Effector memory CD4-positive, alpha-beta T cell (primary cell): ENCODE measurements around the gene PLBD2.

Experiments used
- DNase-seq, 3 donors: peaks; one replicate each; pipeline ENCODE4 v3.0.0-alpha.2; 2020
- H3K27ac ChIP-seq: 2 replicates; pipeline ENCODE4 v1.7.0; 2013; ENCODE audit warnings: mild to moderate bottlenecking, low read length, moderate library complexity; ENCODE audit not compliant: insufficient read depth, poor library complexity, severe bottlenecking
- H3K27me3 ChIP-seq: replicated peaks from 2 replicates; pipeline ENCODE4 v1.7.0; 2013; ENCODE audit warnings: mild to moderate bottlenecking, low read length; ENCODE audit not compliant: insufficient read depth, control insufficient read depth, poor library complexity, severe bottlenecking
- H3K36me3 ChIP-seq: 2 replicates; pipeline ENCODE4 v1.7.0; 2013; ENCODE audit warnings: mild to moderate bottlenecking, low read length, moderate library complexity; ENCODE audit not compliant: control insufficient read depth, insufficient read depth
- H3K4me1 ChIP-seq: 2 replicates; pipeline ENCODE4 v1.7.0; 2013; ENCODE audit warnings: low read length, mild to moderate bottlenecking; ENCODE audit not compliant: control insufficient read depth, insufficient read depth, poor library complexity, severe bottlenecking
- H3K4me3 ChIP-seq: 2 replicates; pipeline ENCODE4 v1.7.0; 2013; ENCODE audit warnings: low read length, low read depth, mild to moderate bottlenecking; ENCODE audit not compliant: insufficient read depth, poor library complexity, severe bottlenecking
- H3K9me3 ChIP-seq: 2 replicates; pipeline ENCODE4 v1.7.0; 2013; ENCODE audit warnings: mild to moderate bottlenecking, low read length, moderate library complexity; ENCODE audit not compliant: control insufficient read depth

The PLBD2 gene

GRCh38 chr12:113413488-113413939, 55.1 kb downstream of the PLBD2 start:
- no peak for DNase-seq
- H3K4me3 ChIP-seq = no peak overlapping the region
- H3K9me3 ChIP-seq = no peaks in the 10 kb centered on the region
- no peaks in the 10 kb centered on the region for H3K36me3 ChIP-seq
- no peaks in the 10 kb centered on the region for H3K27me3 ChIP-seq
- no peak overlapping the region for H3K27ac ChIP-seq
- H3K4me1 ChIP-seq = no peaks in the 10 kb centered on the region

DNA sequence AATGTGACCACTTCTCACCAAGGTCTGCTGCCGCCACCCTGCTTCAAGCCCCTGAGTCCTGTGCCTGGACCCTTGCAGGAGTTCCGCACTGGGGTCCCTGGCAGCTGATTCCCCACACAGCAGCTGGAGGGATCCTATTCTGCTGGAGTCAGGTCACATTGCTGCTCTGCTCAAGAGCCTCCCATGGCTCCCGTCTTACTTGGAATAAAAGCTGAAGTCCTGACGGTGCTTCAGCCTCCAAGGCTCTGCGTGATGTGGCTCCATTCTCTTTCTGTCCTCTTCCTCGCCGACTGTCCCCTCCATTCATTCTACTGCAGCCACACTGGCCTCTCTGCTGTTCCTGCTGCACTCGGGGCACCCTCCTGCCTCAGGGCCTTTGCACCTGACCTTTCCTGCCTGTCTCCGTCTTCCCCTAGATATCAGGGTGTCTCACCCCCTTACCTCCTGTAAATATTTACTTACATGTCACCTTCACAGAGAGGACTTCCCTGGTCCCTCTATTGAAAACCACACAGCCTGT, 56.2 kb downstream of the PLBD2 start:
- Histone ChIP-seq H3K9me3 (no peaks in the 10 kb centered on the region), H3K4me3 (no peak overlapping the region), H3K27me3 (no peaks in the 10 kb centered on the region), H3K27ac (no peak overlapping the region), H3K36me3 (no peaks in the 10 kb centered on the region), H3K4me1 (no peaks in the 10 kb centered on the region)
- no peak for DNase-seq

DNA sequence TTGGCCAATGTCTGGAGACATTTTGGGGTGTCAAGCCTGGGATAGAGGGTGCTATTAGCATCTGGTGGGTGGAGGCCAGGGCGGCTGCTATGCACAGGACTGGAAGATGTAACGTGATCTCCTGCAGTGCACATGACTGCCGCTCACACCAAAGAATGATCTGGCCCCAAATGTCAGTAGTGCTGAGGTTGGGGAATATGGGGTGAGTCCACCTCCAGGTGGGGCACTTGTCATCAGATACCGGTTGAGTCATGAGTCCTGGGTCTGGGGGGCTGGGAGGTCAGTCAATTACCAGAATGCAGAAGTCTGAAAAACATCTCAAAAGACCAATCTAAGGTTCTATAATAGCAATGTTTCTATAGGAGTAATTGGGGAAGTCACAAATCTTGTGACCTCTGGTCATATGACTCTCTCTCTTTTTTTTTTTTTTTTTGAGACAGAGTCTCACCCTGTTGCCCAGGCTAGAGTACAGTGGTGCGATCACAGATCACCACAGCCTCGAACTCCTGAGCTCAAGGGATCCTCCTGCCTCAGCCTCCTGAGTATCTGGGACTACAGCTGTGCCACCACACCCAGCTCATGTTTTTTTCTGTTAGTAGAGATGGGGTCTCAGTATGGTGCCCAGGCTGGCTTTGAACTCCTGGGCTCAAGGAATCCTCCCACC, 57.8 kb downstream of the PLBD2 start:
- no peak overlapping the region for H3K27ac ChIP-seq
- H3K27me3 ChIP-seq = no peaks in the 10 kb centered on the region
- no peaks in the 10 kb centered on the region for H3K9me3 ChIP-seq
- no peak overlapping the region for H3K4me3 ChIP-seq
- H3K36me3 ChIP-seq = no peaks in the 10 kb centered on the region
- DNase-seq = no peak
- no peaks in the 10 kb centered on the region for H3K4me1 ChIP-seq

DNA sequence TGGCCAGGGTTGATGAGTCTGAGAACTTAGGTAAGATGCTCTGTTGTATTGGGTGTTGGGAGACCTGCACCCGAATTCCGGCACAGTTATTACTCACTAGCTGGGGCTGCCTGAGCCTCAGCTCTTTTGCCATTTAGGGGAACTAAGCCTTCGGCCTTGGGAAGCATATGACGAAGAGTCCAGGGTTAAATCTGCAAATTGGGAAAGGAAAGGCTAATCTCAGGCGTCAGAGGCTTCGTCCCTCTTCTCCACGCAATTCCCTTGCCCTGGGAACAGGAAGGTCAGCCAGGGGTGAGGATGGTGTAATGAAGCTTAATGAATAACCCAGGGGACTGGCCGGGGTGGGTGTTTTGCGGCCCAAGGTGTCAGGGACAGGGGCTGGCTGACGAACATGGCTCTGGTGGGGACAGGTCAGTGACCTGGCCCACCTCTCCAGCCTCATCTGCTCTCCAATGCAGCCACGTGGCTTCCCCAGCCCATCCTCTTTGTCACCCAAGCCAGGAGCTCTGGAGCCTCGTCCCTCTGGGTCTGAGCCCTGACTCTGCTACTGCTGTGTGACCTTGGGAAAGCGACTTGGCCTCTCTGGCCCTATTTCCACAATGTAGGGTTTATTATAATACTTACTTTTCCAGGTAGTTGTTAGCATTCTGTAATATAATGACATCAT, 60.0 kb downstream of the PLBD2 start:
- no peaks in the 10 kb centered on the region for H3K4me1 ChIP-seq
- H3K27me3 ChIP-seq = no peaks in the 10 kb centered on the region
- DNase-seq = no peak
- no peak overlapping the region for H3K27ac ChIP-seq
- no peaks in the 10 kb centered on the region for H3K36me3 ChIP-seq
- H3K4me3 ChIP-seq = no peak overlapping the region
- no peaks in the 10 kb centered on the region for H3K9me3 ChIP-seq

- H3K36me3 ChIP-seq = no peaks in the 10 kb centered on the region
- no peak overlapping the region for H3K27ac ChIP-seq
Measured at GRCh38 chr12:113420996-113421595, 62.7 kb downstream of the PLBD2 start.

DNA sequence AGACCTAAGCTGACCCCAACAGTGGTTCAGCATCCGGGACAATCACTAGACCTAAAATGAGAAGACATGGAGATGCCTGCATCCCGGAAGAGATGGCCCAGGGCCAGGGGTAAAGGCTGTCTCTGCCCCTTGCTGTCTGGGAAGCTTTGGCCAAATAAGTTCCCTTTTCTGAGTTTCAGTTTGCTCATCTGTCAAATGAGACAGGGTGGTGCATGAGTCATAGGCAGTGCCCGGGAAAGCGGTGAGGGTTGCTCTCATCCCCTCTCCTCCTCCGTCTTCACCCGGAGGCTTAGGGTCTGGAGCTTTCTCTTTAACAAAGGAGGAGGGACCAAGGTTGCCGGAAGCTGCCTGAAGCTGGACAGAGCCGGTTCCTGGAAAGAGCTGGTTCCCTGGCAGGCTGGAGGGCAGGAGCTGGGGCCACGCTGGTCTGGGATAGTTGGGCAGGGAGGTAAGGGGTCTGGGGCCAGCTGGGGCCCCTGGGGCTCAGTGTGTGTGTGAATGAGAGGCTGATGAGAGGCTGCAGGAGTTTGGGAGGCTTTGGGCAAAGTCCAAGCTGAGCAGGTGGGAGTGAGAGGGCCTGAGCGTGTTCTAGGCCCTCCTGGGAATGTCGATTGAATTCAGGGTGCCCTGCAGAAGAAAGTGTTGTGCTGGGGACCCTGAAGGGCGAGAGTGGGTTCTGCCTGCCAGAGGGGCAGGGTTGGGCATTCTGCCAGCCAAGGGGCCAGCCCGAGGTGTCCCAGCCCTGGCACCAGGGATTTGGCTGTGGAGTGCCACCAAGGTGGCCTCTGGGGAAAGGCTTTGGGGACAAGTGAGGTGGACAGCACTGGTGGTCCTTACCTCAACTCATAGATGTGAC, 63.9 kb downstream of the PLBD2 start, which contains the start of gene SDSL:
TSS of gene SDSL (plus strand) at position 351 of the 856 bp plus-strand sequence. CDS start 5,603 bp downstream, outside the sequence.
- DNase-seq = no peak
- no peaks in the 10 kb centered on the region for H3K36me3 ChIP-seq

More at GRCh38 chr12:113420996-113421595, 62.7 kb downstream of the PLBD2 start:
- no peak for DNase-seq
- Histone ChIP-seq H3K4me1 (no peaks in the 10 kb centered on the region), H3K4me3 (no peak overlapping the region), H3K27me3 (no peaks in the 10 kb centered on the region), H3K9me3 (no peaks in the 10 kb centered on the region)

DNA sequence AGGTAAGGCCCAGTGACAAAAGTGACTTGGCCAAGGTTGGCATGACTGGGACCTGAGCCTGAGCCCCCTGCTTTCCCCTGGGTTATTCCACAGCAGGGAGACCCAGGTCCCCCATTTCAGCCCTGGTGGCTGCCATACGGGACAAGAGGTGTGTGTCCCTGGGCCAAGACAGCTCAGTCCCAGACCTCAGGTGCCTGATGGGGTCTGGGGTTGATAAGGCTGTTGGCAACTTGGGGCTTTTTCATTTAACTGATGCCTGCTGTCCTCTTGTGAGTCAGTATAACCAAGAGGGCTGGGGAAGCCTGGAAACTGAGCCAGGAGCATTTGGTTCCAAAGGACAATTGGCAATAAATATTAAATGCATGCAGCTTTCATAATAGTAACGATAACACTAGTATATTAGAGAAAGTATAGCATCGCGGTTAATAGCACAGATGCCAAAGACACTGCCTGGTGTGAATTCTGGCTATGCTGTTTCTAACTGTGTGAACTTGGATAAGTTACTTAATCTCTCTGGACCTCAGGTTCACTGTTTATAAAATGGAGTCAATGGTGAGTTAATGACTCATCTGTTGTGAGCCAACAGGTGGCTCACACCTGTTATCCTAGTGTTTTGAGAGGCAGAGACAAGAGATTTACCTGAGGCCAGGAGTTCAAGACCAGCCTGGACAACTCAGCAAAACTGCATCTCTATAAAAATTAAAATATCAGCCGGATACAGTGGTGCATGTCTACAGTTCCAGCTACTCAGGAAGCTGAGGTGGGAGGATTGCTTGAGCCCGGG, 64.7 kb downstream of the PLBD2 start:
- no peak overlapping the region for H3K27ac ChIP-seq
- H3K27me3 ChIP-seq = no peaks in the 10 kb centered on the region
- H3K4me3 ChIP-seq = no peak overlapping the region
- H3K9me3 ChIP-seq = no peaks in the 10 kb centered on the region
- H3K36me3 ChIP-seq = no peaks in the 10 kb centered on the region
- no peak for DNase-seq
- H3K4me1 ChIP-seq = no peaks in the 10 kb centered on the region

More for the DNA sequence above, 63.9 kb downstream of the PLBD2 start, which contains the start of gene SDSL:
- no peaks in the 10 kb centered on the region for H3K4me1 ChIP-seq
- H3K27ac ChIP-seq = no peak within 1 kb of the TSS
- H3K4me3 ChIP-seq = no peak within 1 kb of the TSS
- no peaks in the 10 kb centered on the region for H3K27me3 ChIP-seq
- H3K9me3 ChIP-seq = no peaks in the 10 kb centered on the region

DNA sequence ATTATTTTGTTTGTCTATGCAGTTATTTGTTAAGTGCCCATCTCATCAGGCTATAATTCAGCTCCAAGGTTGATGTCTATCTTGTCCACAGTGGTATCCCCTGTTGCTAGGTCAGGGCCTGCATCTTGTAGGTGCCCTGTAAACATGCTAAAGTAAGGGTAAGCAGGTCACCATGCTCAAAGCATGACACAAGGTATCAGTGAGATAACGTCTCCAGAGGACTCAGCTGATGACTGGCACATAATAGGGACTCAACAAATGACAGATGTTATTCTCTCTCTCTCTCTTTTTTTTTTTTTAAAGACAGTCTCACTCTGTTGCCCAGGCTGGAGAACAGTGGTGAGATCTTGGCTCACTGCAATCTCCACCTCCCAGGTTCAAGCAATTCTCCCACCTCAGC, 66.1 kb downstream of the PLBD2 start:
- Histone ChIP-seq H3K27me3 (no peaks in the 10 kb centered on the region), H3K9me3 (no peaks in the 10 kb centered on the region), H3K4me1 (no peaks in the 10 kb centered on the region), H3K36me3 (no peaks in the 10 kb centered on the region), H3K27ac (no peak overlapping the region), H3K4me3 (no peak overlapping the region)
- DNase-seq = no peak
